Heart left ventricle (tissue), 13 donors: ENCODE results near the gene NEU3.

Source experiments
- CTCF ChIP-seq, 12 donors: fragments of 200-600 bp; sonication (generic) in 4 of 12; IDR thresholded peaks; one replicate each; pipeline versions ENCODE4 v1.5.0 to v1.8.0; 2018 to 2022; ENCODE audit warnings: antibody characterized with exemption in 12 of 12, mild to moderate bottlenecking in 5 of 12
- POLR2A ChIP-seq, 2 donors: fragments of 450-650 bp; IDR thresholded peaks; one replicate each; pipeline ENCODE4 v1.6.1; 2017; ENCODE audit warnings: antibody characterized with exemption in 2 of 2, mild to moderate bottlenecking in 2 of 2, moderate library complexity in 2 of 2
- donor health status: ischemic (EF 13 %, LVEDD 7.1; RV severe dilation, severe dysfunction).
- donor health status: DM: no; HTN: yes; CAD: no.
- donor health status: DM: no; HTN: no; CAD: no.
- donor health status: ischemic (EF 25% LVEDD 6.9; RV normal size, moderate dysfunction).
- donor health status: ischemic (EF 25% LVEDD 5.7; RV mildly dilated, moderate dysfunction).
- donor health status: ischemic (EF 35%, LVEDD 5.7; RV mildly dilated, moderate dysfunction).
- donor health status: nonischemic (EF 11% LVEDD 7.7; RV severe dilation, severe dysfunction).
- donor health status: DM: yes; HTN: yes; CAD: no.
- donor health status: PGD.
- donor health status: ischemic (EF 29% LVEDD 5.4; RV normal size, mild dysfunction).
- donor health status: nonischemic (EF 23%, LVEDD 6.1; RV moderate dilation, normal function).

GRCh38 chr11:75063741-75064314, 75.1 kb downstream of the NEU3 start:
- TF ChIP-seq CTCF (IDR thresholded peaks at IDR 0.05) (no peak), POLR2A (IDR thresholded peaks at IDR 0.05) (no peak)
